IgD-negative memory B cell (primary cell): ENCODE data around the gene RYR3. TPM values are rescaled to one million over a fixed set of nuclear protein-coding genes. Genes with fewer than 3 reads are reported as not detected.

Experiments used
- H3K27ac Mint-ChIP-seq, 3 donors: one replicate each; pipeline ENCODE4 v1.8.0; 2020 to 2022; ENCODE audit warnings: mild to moderate bottlenecking in 3 of 3, mixed read lengths in 3 of 3, moderate library complexity in 1 of 3
- H3K27me3 Mint-ChIP-seq: one replicate; pipeline ENCODE4 v1.8.0; 2021; ENCODE audit warnings: mixed read lengths
- H3K36me3 Mint-ChIP-seq: one replicate; pipeline ENCODE4 v1.8.0; 2020; ENCODE audit warnings: mild to moderate bottlenecking, mixed read lengths
- H3K4me1 Mint-ChIP-seq, 3 donors: one replicate each; pipeline ENCODE4 v1.8.0; 2020 to 2022; ENCODE audit warnings: mixed read lengths in 3 of 3, mild to moderate bottlenecking in 1 of 3
- H3K4me3 Mint-ChIP-seq, 4 donors: one replicate each; pipeline ENCODE4 v1.8.0; 2020 to 2022; ENCODE audit warnings: mild to moderate bottlenecking in 4 of 4, mixed read lengths in 4 of 4, moderate library complexity in 3 of 4
- H3K9me3 Mint-ChIP-seq, 3 donors: one replicate each; pipeline ENCODE4 v1.8.0; 2020 to 2021; ENCODE audit warnings: mixed read lengths in 3 of 3, mild to moderate bottlenecking in 1 of 3
- polyA plus RNA-seq: library from polyadenylated mRNA; unstranded; fragments of 300-500 nt; fragmentation: Illumina TruSeq; gene quantifications from one replicate; pipeline ENCODE4 v1.2.3, GENCODE V29; 2021

RYR3 gene
- polyA plus RNA-seq, 1 donor from 2014 or later: 0.08 TPM

DNA sequence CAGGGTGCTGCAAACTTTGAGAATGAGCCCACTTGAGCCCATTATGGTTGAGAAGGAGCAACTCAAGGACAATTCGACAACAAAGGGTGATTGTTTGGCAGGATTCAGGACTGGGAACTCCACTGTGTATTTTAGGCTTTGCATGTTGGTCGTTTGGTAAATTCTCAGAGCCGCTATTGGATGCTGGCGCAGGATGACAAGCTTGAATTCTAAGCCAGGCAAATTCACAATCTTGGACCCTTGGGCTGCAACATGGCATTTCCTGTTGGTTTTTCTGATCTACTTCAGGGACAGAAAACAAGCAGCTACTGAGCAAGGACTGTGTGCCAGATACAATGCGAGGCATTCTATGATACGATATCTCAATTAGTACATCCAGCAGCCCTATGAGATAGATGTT lies 82.8 kb downstream of the RYR3 start:
- Mint-ChIP-seq H3K4me1 (no peaks in the 10 kb centered on the region), H3K9me3 (peaks cover 0 to 1% (median 0%) of the 10 kb centered on the region in 3 donors), H3K4me3 (no peak overlapping the region), H3K27ac (no peak overlapping the region), H3K27me3 (no peaks in the 10 kb centered on the region), H3K36me3 (no peaks in the 10 kb centered on the region)

DNA sequence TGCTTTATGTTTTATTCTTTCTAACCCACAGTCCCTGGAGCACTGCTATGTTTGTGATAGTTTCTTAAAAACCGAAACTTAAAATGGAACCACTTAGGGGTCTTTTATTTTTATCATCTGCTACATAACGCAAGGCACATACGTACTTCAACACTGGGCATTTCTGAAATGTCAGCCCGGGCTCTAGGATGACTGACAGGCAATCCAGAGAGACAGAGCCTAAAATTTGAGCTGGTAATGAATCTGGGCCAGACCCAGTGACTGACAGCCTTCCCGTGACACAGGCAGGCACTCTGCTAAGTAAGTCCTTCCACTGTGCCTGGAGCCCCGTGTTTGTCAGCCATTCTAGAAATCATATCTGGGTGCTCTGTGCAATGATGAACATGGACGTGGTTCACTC lies 84.6 kb downstream of the RYR3 start:
- H3K4me3 Mint-ChIP-seq: no peak overlapping the region
- peaks cover 0 to 1% (median 0%) of the 10 kb centered on the region in 3 donors for H3K9me3 Mint-ChIP-seq
- no peaks in the 10 kb centered on the region for H3K36me3 Mint-ChIP-seq
- H3K27ac Mint-ChIP-seq: no peak overlapping the region
- H3K4me1 Mint-ChIP-seq: no peaks in the 10 kb centered on the region
- no peaks in the 10 kb centered on the region for H3K27me3 Mint-ChIP-seq

DNA sequence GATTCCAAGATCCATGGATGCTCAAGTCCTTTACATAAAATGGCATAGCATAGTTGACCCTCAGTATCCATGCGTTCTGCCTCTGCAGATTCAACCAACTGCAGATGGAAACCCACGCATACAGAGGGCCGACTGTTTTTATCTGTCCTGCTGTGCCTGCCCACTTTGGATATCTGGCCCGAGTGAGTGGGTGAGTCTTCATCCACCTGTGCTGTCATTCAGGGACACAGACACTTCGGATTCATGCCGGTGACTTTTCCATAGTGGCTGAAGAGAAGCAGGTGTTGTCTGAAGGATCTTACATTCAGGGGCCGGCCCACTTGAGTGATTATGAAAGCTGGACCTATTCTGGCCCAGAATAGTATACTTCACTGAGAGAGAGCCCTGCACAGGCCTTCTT lies 85.1 kb downstream of the RYR3 start:
- Mint-ChIP-seq H3K27me3 (no peaks in the 10 kb centered on the region), H3K4me3 (no peak overlapping the region), H3K4me1 (no peaks in the 10 kb centered on the region), H3K36me3 (no peaks in the 10 kb centered on the region), H3K9me3 (peaks cover 0 to 1% (median 0%) of the 10 kb centered on the region in 3 donors), H3K27ac (no peak overlapping the region)

DNA sequence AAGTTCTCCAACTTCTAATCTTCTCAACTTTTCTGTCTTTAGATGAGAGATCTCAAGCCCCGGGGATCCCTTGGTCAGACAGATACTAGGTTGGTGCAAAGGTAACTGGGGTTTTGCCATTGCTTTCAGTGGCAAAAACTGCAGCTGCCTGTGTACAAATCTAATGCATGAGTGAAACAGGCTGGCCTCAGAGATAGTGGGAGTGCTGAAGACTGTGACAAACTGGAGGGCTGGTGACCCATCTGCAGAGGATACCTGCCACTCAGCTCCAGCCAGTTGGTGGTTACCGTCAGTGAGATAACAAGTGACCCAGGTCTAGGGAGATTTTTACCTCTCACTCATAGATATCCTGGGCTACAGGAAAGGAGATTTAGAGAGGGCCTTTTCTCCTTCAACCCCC lies 85.7 kb downstream of the RYR3 start:
- Mint-ChIP-seq H3K9me3 (peaks cover 0 to 1% (median 0%) of the 10 kb centered on the region in 3 donors), H3K4me3 (no peak overlapping the region), H3K4me1 (no peaks in the 10 kb centered on the region), H3K27me3 (no peaks in the 10 kb centered on the region), H3K27ac (no peak overlapping the region), H3K36me3 (no peaks in the 10 kb centered on the region)

DNA sequence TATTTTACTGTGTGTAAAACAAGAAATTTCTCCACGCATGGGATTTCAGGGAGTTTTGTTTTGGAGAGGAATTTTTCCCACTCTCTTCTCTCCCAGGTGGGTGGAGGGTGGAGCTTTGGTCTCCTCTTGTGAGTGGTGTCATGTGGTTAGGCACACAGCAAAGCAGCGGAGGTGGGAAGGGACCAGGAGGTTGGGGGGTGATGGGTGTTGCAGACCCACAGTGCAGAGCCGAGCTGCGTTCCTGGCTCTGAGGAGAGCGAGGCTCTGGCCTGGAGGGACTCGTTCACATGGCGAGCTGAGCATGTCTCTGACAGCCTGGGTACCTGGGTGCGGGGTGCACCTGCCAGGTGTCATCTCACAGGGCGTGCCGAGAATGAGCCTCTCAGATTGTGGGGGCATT lies 87.8 kb downstream of the RYR3 start:
- Mint-ChIP-seq H3K36me3 (no peaks in the 10 kb centered on the region), H3K4me1 (no peaks in the 10 kb centered on the region), H3K27ac (no peak overlapping the region), H3K4me3 (no peak overlapping the region), H3K27me3 (no peaks in the 10 kb centered on the region), H3K9me3 (no peaks in the 10 kb centered on the region)

DNA sequence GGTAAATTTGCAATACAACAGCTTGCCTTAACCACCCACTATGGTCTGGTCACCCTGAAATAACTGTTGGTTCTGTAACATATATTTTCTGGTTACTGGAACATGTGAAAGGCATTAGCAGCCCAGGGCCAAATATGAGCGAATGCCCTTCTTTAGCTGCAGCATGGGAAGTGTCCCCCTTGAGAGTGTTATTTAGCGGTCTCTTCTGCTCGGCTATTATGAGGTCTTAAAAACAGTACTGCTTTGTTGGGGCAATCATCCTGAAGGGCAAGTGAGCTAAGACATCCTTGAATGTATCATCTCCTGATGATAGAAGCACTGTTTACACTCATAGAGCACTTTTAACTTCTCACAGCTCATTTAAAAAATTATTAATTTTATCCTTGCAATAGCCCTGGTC lies 90.2 kb downstream of the RYR3 start:
- H3K9me3 Mint-ChIP-seq: peaks cover 0 to 2% (median 0%) of the 10 kb centered on the region in 3 donors
- no peaks in the 10 kb centered on the region for H3K4me1 Mint-ChIP-seq
- H3K4me3 Mint-ChIP-seq: no peak overlapping the region
- no peak overlapping the region for H3K27ac Mint-ChIP-seq
- H3K36me3 Mint-ChIP-seq: no peaks in the 10 kb centered on the region
- H3K27me3 Mint-ChIP-seq: no peaks in the 10 kb centered on the region

DNA sequence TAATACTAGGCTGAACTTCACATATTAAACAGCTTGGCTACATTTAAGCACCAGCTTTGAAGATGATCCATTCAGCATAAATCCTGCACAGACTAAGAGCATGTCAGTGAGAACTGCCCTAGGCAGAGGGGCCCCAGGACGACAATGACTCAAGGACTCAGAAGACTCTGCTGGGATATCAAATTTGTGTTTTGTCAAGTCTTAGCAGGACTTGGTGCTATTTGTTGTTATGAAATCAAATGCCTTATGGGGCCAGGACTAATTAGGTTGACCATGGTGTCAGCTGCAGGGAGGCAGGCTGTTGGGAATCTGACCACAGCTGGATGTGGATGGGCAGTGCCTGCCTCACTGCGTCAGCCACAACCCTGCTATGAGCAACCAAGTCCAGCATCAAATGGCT lies 91.8 kb downstream of the RYR3 start:
- H3K27me3 Mint-ChIP-seq: no peaks in the 10 kb centered on the region
- H3K36me3 Mint-ChIP-seq: no peaks in the 10 kb centered on the region
- no peaks in the 10 kb centered on the region for H3K4me1 Mint-ChIP-seq
- peaks cover 0 to 2% (median 0%) of the 10 kb centered on the region in 3 donors for H3K9me3 Mint-ChIP-seq
- H3K4me3 Mint-ChIP-seq: no peak overlapping the region
- H3K27ac Mint-ChIP-seq: no peak overlapping the region

DNA sequence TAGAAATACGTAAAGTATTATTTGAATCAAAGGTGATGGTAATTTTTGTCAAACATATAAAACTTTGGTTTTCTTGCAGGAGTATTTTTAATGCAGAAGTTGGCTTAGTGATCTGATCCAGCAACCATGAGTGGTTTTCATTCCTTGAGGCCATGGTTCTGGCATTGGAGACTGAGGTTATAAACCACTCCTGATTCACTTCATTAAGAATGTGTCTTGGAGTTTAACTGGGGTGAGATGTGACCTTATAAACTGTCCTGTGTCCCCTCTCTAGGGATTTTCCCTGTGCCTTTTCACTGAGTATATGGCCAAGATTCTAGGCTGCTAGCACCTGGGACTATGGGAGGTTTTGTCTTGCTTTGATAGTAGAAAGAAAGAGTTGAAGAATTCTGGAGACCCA lies 94.3 kb downstream of the RYR3 start:
- Mint-ChIP-seq H3K4me3 (no peak overlapping the region), H3K27me3 (peaks cover 1% of the 10 kb centered on the region), H3K9me3 (peaks cover 0 to 2% (median 0%) of the 10 kb centered on the region in 3 donors), H3K36me3 (no peaks in the 10 kb centered on the region), H3K27ac (no peak overlapping the region), H3K4me1 (no peaks in the 10 kb centered on the region)

DNA sequence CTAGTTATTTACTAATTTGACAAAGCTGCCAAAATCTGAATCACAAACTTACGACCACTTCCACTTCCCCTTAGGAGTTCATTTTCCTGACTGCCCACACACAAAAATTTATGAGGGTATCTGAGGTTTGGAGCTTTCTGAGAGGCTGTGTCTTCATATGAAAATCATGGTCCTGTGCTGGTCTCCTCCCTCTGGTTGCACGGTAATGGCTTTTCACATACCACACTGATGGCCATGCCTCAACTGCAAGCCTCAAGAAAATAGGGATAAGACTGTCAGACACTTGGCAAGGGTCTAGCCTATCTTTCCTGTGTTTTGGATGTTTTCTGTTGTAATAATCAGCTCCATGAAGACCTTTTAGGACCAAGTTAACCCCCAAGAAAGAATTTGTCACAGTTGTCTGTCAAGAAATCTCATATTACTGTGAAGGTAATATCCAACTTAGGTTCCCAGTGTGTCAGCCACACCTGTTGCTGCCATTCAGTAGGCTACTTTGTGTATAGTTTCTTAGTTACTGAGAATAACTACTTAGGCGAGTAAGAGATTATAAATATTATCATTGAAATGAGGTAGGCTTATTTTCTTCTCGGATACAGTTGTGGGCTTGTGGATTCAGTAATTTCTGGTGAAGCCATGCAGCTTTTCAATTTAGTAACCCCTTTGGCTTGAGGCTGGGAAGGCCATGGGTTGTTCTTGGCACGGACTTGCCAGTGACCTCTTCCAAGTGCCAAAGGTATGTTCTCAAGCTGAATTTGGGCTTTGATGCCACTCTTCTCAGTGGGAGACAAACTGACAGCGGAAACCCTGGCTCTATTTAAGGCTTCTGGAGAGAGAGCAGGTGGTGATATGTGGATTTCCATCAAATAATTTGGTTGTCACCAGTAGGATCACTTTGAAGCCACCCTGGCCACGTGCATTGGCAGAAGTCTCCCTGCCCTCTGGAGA lies 101.1 kb downstream of the RYR3 start:
- Mint-ChIP-seq H3K4me3 (no peak overlapping the region), H3K27ac (no peak overlapping the region), H3K36me3 (no peaks in the 10 kb centered on the region), H3K27me3 (peaks cover 1% of the 10 kb centered on the region), H3K9me3 (peaks cover 0 to 5% (median 0%) of the 10 kb centered on the region in 3 donors), H3K4me1 (no peaks in the 10 kb centered on the region)

DNA sequence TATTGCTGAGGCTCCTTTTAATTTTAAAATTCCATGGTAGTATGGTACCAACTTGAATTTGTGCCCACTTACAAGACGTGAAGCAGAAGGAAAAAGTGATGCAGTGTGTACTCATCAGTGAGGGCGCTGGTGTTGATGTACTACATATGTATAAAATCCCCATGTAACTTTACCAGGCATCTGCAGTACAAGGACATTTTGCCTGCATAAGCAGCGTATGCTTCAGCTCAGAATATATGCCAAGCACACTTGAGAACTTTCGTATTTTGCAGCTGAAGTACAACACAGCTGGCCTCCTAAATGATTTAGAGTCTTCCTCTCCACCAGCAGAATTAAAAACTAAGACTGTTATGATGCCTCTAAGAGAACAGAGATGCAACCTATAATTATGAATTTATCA lies 108.9 kb downstream of the RYR3 start:
- Mint-ChIP-seq H3K27ac (no peak overlapping the region), H3K27me3 (peaks cover 7% of the 10 kb centered on the region), H3K4me1 (no peaks in the 10 kb centered on the region), H3K4me3 (no peak overlapping the region), H3K9me3 (peaks cover 0 to 4% (median 0%) of the 10 kb centered on the region in 3 donors), H3K36me3 (no peaks in the 10 kb centered on the region)

DNA sequence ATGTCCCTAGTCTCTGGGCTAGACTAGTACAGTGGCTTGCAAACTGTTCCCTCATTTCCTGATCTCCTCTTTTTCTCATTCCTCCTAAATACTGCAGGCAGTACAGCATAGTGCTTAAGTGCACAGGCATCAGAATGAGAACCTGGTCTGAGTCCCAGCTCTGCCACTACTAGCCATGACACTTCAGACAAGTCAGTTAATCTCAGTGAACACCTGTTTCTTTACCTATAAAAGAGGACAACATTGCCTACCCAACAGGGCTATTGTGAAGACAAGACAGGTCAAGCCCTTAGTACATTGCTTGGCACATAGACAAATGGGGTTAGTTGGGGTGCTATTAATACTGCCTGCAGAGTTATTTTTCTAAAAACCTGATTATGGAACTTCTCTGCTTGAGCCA lies 113.3 kb downstream of the RYR3 start:
- no peak overlapping the region for H3K4me3 Mint-ChIP-seq
- peaks cover 7% of the 10 kb centered on the region for H3K27me3 Mint-ChIP-seq
- no peaks in the 10 kb centered on the region for H3K36me3 Mint-ChIP-seq
- H3K27ac Mint-ChIP-seq: no peak overlapping the region
- no peaks in the 10 kb centered on the region for H3K9me3 Mint-ChIP-seq
- no peaks in the 10 kb centered on the region for H3K4me1 Mint-ChIP-seq

DNA sequence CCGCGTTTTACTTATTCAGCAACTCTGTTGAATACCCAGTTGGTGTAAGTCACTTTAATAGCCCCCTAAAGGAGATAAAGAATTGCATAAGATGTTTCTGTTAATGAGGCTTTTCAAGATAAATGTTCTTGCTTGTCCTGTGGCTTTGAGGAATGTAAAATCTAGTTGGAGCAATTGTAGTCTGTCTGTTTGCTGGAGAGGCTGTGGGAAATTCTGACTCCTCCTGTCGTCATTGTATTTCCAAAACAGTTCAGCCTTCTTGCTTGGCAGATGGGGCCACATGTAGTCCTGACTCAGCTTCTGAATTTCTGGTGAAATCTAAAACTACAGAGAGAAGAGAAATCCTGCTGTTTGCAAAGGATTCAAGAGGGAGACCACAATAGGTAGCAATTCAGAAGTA lies 114.4 kb downstream of the RYR3 start:
- Mint-ChIP-seq H3K27ac (no peak overlapping the region), H3K36me3 (no peaks in the 10 kb centered on the region), H3K4me3 (no peak overlapping the region), H3K27me3 (peaks cover 7% of the 10 kb centered on the region), H3K4me1 (no peaks in the 10 kb centered on the region), H3K9me3 (no peaks in the 10 kb centered on the region)

DNA sequence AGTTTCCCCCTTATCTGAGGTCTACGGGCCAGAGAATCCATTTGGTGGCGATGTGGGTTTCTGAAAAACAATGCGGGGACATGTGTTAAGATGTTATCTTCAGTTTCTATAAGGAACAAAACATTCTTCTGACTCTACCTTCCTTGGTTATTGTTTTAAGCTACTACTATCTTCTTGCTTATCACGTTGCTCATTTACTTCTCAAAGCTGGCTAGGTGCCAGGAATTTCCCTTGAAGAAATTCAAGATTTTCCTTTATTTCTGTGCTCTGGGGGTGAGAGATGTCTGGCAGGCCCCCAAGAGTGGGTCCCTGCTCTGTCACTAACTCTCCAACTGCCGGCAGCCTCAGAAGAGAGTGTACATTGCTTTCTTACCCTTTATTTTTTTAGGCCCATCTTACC lies 119.8 kb downstream of the RYR3 start:
- H3K27ac Mint-ChIP-seq: no peak overlapping the region
- H3K36me3 Mint-ChIP-seq: no peaks in the 10 kb centered on the region
- no peaks in the 10 kb centered on the region for H3K27me3 Mint-ChIP-seq
- H3K4me1 Mint-ChIP-seq: no peaks in the 10 kb centered on the region
- no peak overlapping the region for H3K4me3 Mint-ChIP-seq
- peaks cover 0 to 4% (median 2%) of the 10 kb centered on the region in 3 donors for H3K9me3 Mint-ChIP-seq

DNA sequence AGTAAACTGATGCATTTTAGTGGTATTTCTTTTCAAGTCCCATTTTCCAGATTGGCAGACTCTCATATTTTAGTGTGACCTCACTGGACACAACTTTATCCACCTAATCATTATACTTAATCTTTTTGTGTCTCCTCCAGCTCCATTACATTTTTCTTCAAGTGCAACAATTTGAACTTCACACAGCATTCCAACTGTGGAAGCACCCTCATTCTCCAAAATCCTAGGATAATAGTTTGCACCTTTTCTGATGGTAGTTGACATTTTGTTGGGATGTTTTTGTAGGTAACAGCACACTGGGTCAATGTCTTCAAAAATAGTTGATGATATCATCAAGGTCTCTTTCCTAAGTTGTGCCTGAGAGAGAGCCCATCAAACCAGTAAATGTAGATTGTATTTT lies 123.1 kb downstream of the RYR3 start:
- no peak overlapping the region for H3K4me3 Mint-ChIP-seq
- H3K27ac Mint-ChIP-seq: no peak overlapping the region
- H3K9me3 Mint-ChIP-seq: peaks cover 0 to 5% (median 5%) of the 10 kb centered on the region in 3 donors
- H3K4me1 Mint-ChIP-seq: no peaks in the 10 kb centered on the region
- H3K27me3 Mint-ChIP-seq: no peaks in the 10 kb centered on the region
- H3K36me3 Mint-ChIP-seq: no peaks in the 10 kb centered on the region

DNA sequence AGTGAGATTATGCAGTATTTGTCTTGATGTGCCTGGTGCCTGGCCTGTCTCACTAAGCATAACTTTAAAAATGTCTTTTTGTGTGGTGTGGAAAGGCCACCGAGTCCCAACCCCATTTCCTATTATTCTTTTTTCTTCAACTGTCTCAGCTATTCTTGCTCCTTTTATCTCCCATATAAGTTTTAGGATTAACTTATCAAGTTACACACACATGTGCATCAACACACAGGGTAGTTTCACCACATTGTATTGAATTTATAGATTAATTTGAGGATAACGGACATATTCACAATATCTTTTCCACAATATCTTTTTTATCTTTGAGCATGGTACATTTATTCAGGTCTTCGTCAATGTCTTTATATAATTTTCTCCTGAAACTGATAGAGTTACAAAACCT lies 127.6 kb downstream of the RYR3 start:
- peaks cover 6% of the 10 kb centered on the region for H3K27me3 Mint-ChIP-seq
- no peaks in the 10 kb centered on the region for H3K36me3 Mint-ChIP-seq
- no peak overlapping the region for H3K4me3 Mint-ChIP-seq
- no peaks in the 10 kb centered on the region for H3K4me1 Mint-ChIP-seq
- no peak overlapping the region for H3K27ac Mint-ChIP-seq
- H3K9me3 Mint-ChIP-seq: peaks cover 0 to 5% (median 5%) of the 10 kb centered on the region in 3 donors

DNA sequence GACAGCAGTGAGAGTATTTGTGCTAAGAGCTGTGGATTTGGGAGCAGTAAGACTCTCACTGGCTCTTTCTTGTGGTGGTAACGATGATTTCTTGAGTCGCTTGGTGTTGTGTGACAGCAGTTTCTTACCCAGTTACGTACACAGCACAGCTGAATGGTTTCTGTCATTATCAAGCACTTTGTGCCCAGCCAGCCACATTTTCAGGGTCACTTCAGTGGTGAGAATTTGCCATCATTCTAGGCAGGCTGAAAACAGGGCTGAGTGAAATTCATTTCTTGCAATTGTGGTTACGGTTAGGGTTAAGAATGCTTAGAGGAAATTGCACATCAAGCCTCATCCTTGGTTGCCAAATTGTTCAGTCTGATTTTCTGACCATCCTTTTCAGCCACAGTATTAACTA lies 130.1 kb downstream of the RYR3 start:
- Mint-ChIP-seq H3K27me3 (peaks cover 6% of the 10 kb centered on the region), H3K27ac (no peak overlapping the region), H3K4me3 (no peak overlapping the region), H3K36me3 (no peaks in the 10 kb centered on the region), H3K9me3 (peaks cover under 1 to 4% (median 3%) of the 10 kb centered on the region in 3 donors), H3K4me1 (no peaks in the 10 kb centered on the region)
